Astrocyte (in vitro differentiated cells and primary cell): ENCODE data around the gene NSMCE1. TPM values are rescaled to one million over a fixed set of nuclear protein-coding genes. Genes with fewer than 3 reads are reported as not detected.
A peak's percentile ranks its signal among the peaks of the same experiment; 100 is the strongest.

Experiments used
- DNase-seq: peaks from one replicate; pipeline ENCODE4 v3.0.0-alpha.2; 2010; ENCODE audit warnings: low read depth
- FAIRE-seq: peaks from 2 replicates; lab custom pipeline; 2011; peaks lifted over from hg19 to GRCh38; lab: Jason Lieb, UNC
- H2AFZ ChIP-seq: 2 replicates; pipeline ENCODE4 v1.6.0; 2012; ENCODE audit warnings: low read depth, low read length, inconsistent platforms
- H3K27ac ChIP-seq: 2 replicates; pipeline ENCODE4 v1.5.1; 2011; ENCODE audit warnings: low read depth, low read length, inconsistent platforms
- H3K27me3 ChIP-seq: 2 replicates; pipeline ENCODE4 v1.6.0; 2011; ENCODE audit warnings: low read length, inconsistent platforms; ENCODE audit not compliant: insufficient read depth
- H3K36me3 ChIP-seq: 2 replicates; pipeline ENCODE4 v1.5.1; 2011; ENCODE audit warnings: low read length, inconsistent platforms; ENCODE audit not compliant: insufficient read depth
- H3K4me1 ChIP-seq: 2 replicates; pipeline ENCODE4 v1.5.1; 2011; ENCODE audit warnings: low read length, inconsistent platforms; ENCODE audit not compliant: insufficient read depth
- H3K4me2 ChIP-seq: 2 replicates; pipeline ENCODE4 v1.6.0; 2012; ENCODE audit warnings: low read length, inconsistent platforms
- H3K4me3 ChIP-seq: 2 replicates; pipeline ENCODE4 v1.5.1; 2011; ENCODE audit warnings: low read depth, mild to moderate bottlenecking, low read length, inconsistent platforms; ENCODE audit not compliant: insufficient read depth
- H3K79me2 ChIP-seq: 2 replicates; pipeline ENCODE4 v1.6.0; 2012; ENCODE audit warnings: mild to moderate bottlenecking, low read length, inconsistent platforms; ENCODE audit not compliant: insufficient read depth
- H3K9ac ChIP-seq: 2 replicates; pipeline ENCODE4 v1.6.0; 2012; ENCODE audit warnings: mild to moderate bottlenecking, low read length, inconsistent platforms
- H3K9me3 ChIP-seq: 2 replicates; pipeline ENCODE4 v1.5.1; 2012; ENCODE audit warnings: low read depth, mild to moderate bottlenecking, low read length, inconsistent platforms; ENCODE audit not compliant: insufficient read depth
- H4K20me1 ChIP-seq: 2 replicates; pipeline ENCODE4 v1.6.0; 2012; ENCODE audit warnings: low read length, inconsistent platforms; ENCODE audit not compliant: insufficient read depth
- H3K27ac Mint-ChIP-seq: one replicate; pipeline ENCODE4 v1.8.0; 2021; ENCODE audit warnings: mild to moderate bottlenecking, mixed read lengths; ENCODE audit not compliant: unreplicated experiment
- H3K27me3 Mint-ChIP-seq: one replicate; pipeline ENCODE4 v1.8.0; 2021; ENCODE audit warnings: low read depth, mixed read lengths; ENCODE audit not compliant: unreplicated experiment
- H3K36me3 Mint-ChIP-seq: one replicate; pipeline ENCODE4 v1.8.0; 2021; ENCODE audit warnings: low read depth, mixed read lengths; ENCODE audit not compliant: unreplicated experiment
- H3K4me1 Mint-ChIP-seq: one replicate; pipeline ENCODE4 v1.8.0; 2021; ENCODE audit warnings: low read depth, mixed read lengths; ENCODE audit not compliant: unreplicated experiment
- H3K4me3 Mint-ChIP-seq: one replicate; pipeline ENCODE4 v1.8.0; 2021; ENCODE audit warnings: mild to moderate bottlenecking, moderate library complexity, mixed read lengths; ENCODE audit not compliant: unreplicated experiment
- H3K9me3 Mint-ChIP-seq: one replicate; pipeline ENCODE4 v1.8.0; 2021; ENCODE audit warnings: mild to moderate bottlenecking, mixed read lengths; ENCODE audit not compliant: unreplicated experiment
- CTCF ChIP-seq: IDR thresholded peaks from 2 replicates; pipeline ENCODE4 v1.5.1; 2011; ENCODE audit warnings: low read depth, mild to moderate bottlenecking, inconsistent platforms, low read length, moderate library complexity; ENCODE audit not compliant: insufficient read depth
- EZH2 ChIP-seq: IDR thresholded peaks from 2 replicates; pipeline ENCODE4 v1.6.1; 2012; ENCODE audit warnings: mild to moderate bottlenecking, low read length, inconsistent platforms; ENCODE audit not compliant: insufficient read depth
- total RNA-seq: library from RNA; stranded (reverse); gene quantifications from 2 replicates; pipeline ENCODE4 v1.2.1, GENCODE V29; 2021

NSMCE1 gene
- total RNA-seq, 1 donor from 2014 or later = 12.1 TPM

GRCh38 chr16:27287051-27287811, 18.7 kb upstream of the NSMCE1 start:
- Mint-ChIP-seq H3K4me3 (no peak overlapping the region), H3K27ac (no peak overlapping the region), H3K36me3 (peaks cover 4% of the 10 kb centered on the region), H3K27me3 (no peaks in the 10 kb centered on the region), H3K4me1 (peaks cover 27% of the 10 kb centered on the region), H3K9me3 (peaks cover 7% of the 10 kb centered on the region)
- no peaks in the 10 kb centered on the region for H3K79me2 ChIP-seq
- TF ChIP-seq CTCF = no peak
- no peak for TF ChIP-seq EZH2
- DNase-seq = no peak
- H3K4me1 ChIP-seq = peaks cover 15% of the 10 kb centered on the region
- no peak for FAIRE-seq
- no peaks in the 10 kb centered on the region for H3K36me3 ChIP-seq
- H3K4me3 ChIP-seq = no peak overlapping the region
- H3K9ac ChIP-seq = no peak overlapping the region
- no peaks in the 10 kb centered on the region for H3K9me3 ChIP-seq
- H3K27me3 ChIP-seq = no peaks in the 10 kb centered on the region
- H2AFZ ChIP-seq = no peak overlapping the region
- peak overlapping the region; percentile 40 for H3K4me2 ChIP-seq
- H3K27ac ChIP-seq = peak overlapping the region; percentile 57
- no peaks in the 10 kb centered on the region for H4K20me1 ChIP-seq

GRCh38 chr16:27286451-27286850, 17.9 kb upstream of the NSMCE1 start:
- peaks cover 4% of the 10 kb centered on the region for H3K36me3 Mint-ChIP-seq
- Histone ChIP-seq H3K4me1 (peaks cover 15% of the 10 kb centered on the region), H3K79me2 (no peaks in the 10 kb centered on the region), H4K20me1 (no peaks in the 10 kb centered on the region), H3K27me3 (no peaks in the 10 kb centered on the region), H3K36me3 (no peaks in the 10 kb centered on the region), H2AFZ (no peak overlapping the region), H3K9me3 (no peaks in the 10 kb centered on the region), H3K27ac (peak overlapping the region; percentile 57), H3K4me2 (peak overlapping the region; percentile 40), H3K4me3 (no peak overlapping the region), H3K9ac (no peak overlapping the region)
- no peak overlapping the region for H3K4me3 Mint-ChIP-seq
- H3K27me3 Mint-ChIP-seq = peaks cover under 1% of the 10 kb centered on the region
- H3K4me1 Mint-ChIP-seq = peaks cover 27% of the 10 kb centered on the region
- H3K9me3 Mint-ChIP-seq = peaks cover 4% of the 10 kb centered on the region
- DNase-seq (peak; percentile 98), FAIRE-seq (peak; percentile 89)
- peak overlapping the region; percentile 34 for H3K27ac Mint-ChIP-seq
- TF ChIP-seq EZH2 (no peak), CTCF (no peak)

GRCh38 chr16:27285676-27286196, 17.2 kb upstream of the NSMCE1 start:
- H2AFZ ChIP-seq = no peak overlapping the region
- no peak overlapping the region for H3K4me3 ChIP-seq
- DNase-seq (no peak), FAIRE-seq (no peak)
- H4K20me1 ChIP-seq = no peaks in the 10 kb centered on the region
- H3K4me1 ChIP-seq = peaks cover 15% of the 10 kb centered on the region
- peaks cover 27% of the 10 kb centered on the region for H3K4me1 Mint-ChIP-seq
- H3K9me3 Mint-ChIP-seq = peaks cover 4% of the 10 kb centered on the region
- H3K4me3 Mint-ChIP-seq = no peak overlapping the region
- H3K9ac ChIP-seq = no peak overlapping the region
- peaks cover 2% of the 10 kb centered on the region for H3K27me3 Mint-ChIP-seq
- no peaks in the 10 kb centered on the region for H3K79me2 ChIP-seq
- H3K27ac ChIP-seq = peak overlapping the region; percentile 38
- no peaks in the 10 kb centered on the region for H3K36me3 ChIP-seq
- H3K4me2 ChIP-seq = peak overlapping the region; percentile 40
- H3K9me3 ChIP-seq = no peaks in the 10 kb centered on the region
- H3K27ac Mint-ChIP-seq = peak overlapping the region; percentile 18
- TF ChIP-seq EZH2 (no peak), CTCF (no peak)
- no peaks in the 10 kb centered on the region for H3K27me3 ChIP-seq
- H3K36me3 Mint-ChIP-seq = peaks cover 4% of the 10 kb centered on the region
